Astrocyte (in vitro differentiated cells and primary cell): ENCODE results near the gene CCR2.

Source experiments
- EZH2 ChIP-seq: IDR thresholded peaks from 2 replicates; pipeline ENCODE4 v1.6.1; 2012; ENCODE audit warnings: mild to moderate bottlenecking, low read length, inconsistent platforms; ENCODE audit not compliant: insufficient read depth
- TF ChIP-seq, protein P1 (sequence below): IDR thresholded peaks from 2 replicates; pipeline ENCODE4 v1.5.1; 2011; ENCODE audit warnings: low read depth, mild to moderate bottlenecking, inconsistent platforms, low read length, moderate library complexity; ENCODE audit not compliant: insufficient read depth

DNA sequence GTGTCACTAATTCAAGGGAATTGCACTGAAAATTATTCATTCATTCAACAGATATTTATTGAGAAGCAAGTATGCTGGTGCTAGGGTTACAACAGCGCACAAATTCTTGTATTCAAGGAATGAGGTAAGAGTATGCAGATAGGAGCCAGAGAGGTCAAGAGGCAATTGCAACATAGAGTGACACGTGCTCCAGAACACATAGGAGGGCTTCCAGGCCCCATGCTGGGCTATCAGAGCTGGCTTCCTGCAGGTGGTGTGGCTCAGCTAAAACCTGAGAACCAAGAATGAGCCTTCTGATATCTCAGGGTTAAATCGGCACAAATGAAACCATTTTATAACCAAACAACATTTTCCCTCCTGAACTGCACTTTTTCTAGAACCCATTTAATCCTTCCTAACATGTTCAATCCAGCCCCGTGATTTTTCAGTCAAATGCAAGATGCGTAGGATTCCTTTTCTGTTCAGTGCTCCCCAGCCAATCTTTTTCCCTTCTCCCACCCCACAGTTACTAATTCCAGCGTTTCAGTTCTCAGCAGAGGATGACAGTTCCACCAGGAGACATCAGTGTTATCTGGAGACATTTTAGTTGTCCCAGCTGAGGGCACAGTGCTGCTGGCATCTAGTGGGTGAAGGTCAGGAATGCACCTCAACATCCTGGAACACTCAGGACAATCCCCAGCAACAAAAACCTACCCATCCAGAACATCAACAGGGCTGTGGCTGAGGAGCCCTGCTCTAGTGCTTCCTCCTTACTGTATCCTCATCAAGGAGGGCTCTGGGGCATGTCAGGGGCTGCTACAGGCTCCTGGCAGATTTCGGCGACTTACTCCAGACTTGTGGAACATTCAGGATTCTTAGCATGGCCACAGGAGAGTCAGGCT is 39.9 kb downstream of the CCR2 start:
- TF ChIP-seq, protein P1, sequence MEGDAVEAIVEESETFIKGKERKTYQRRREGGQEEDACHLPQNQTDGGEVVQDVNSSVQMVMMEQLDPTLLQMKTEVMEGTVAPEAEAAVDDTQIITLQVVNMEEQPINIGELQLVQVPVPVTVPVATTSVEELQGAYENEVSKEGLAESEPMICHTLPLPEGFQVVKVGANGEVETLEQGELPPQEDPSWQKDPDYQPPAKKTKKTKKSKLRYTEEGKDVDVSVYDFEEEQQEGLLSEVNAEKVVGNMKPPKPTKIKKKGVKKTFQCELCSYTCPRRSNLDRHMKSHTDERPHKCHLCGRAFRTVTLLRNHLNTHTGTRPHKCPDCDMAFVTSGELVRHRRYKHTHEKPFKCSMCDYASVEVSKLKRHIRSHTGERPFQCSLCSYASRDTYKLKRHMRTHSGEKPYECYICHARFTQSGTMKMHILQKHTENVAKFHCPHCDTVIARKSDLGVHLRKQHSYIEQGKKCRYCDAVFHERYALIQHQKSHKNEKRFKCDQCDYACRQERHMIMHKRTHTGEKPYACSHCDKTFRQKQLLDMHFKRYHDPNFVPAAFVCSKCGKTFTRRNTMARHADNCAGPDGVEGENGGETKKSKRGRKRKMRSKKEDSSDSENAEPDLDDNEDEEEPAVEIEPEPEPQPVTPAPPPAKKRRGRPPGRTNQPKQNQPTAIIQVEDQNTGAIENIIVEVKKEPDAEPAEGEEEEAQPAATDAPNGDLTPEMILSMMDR: no peak
- no peak for TF ChIP-seq EZH2
